GM12878 (cell line): ENCODE data around the gene SPATS2L. TPM values are rescaled to one million over a fixed set of nuclear protein-coding genes. Genes with fewer than 3 reads are reported as not detected.
A peak's percentile ranks its signal among the peaks of the same experiment; 100 is the strongest.

Experiments
- ATAC-seq: fragments of 200-7000 bp; cut with Tn5 transposase; 3 replicates; pipeline ENCODE4 v1.9.1; 2020; ENCODE audit warnings: mild to moderate bottlenecking, moderate library complexity
- BruUV-seq: library from RNA; stranded (reverse); fragments of 400-500 nt; replicated peaks from 2 replicates; lab custom pipeline; 2021; lab: Mats Ljungman, UMichigan
- CTCF ChIA-PET: fragments of 300-600 bp; sonication (Branson Sonifier 250); formaldehyde crosslinking; extraction: SDS; loops from one replicate; lab custom pipeline; 2021; ENCODE audit warnings: inconsistent platforms; lab: Yijun Ruan, JAX
- POLR2A ChIA-PET: fragments of 350-600 bp; formaldehyde crosslinking; extraction: SDS; loops from one replicate; lab custom pipeline; 2021; ENCODE audit warnings: inconsistent platforms; lab: Charles Lee
- RAD21 ChIA-PET: fragments of 300-600 bp; sonication (Branson Sonifier 250); formaldehyde crosslinking; loops from one replicate; lab custom pipeline; 2023; ENCODE audit warnings: antibody characterized with exemption; ENCODE audit not compliant: unreplicated experiment; lab: Charles Lee
- SMC1A ChIA-PET: fragments of 300-600 bp; sonication (Branson Sonifier 250); formaldehyde crosslinking; loops from one replicate; lab custom pipeline; 2023; ENCODE audit not compliant: unreplicated experiment, uncharacterized antibody; lab: Charles Lee
- DNase-seq: peaks from one replicate; pipeline ENCODE4 v3.0.0-alpha.2; 2011; ENCODE audit warnings: low read depth, low spot score
- FAIRE-seq: peaks from 3 replicates; lab custom pipeline; 2011; peaks lifted over from hg19 to GRCh38; lab: Jason Lieb, UNC
- H2AFZ ChIP-seq: 2 replicates; pipeline ENCODE4 v1.6.0; 2011; ENCODE audit warnings: low read depth, low read length, control low read depth; ENCODE audit not compliant: control insufficient read depth
- H3K27ac ChIP-seq: 2 replicates; pipeline ENCODE4 v1.5.1; 2011; ENCODE audit warnings: control low read depth; ENCODE audit not compliant: control insufficient read depth, insufficient read depth
- H3K27me3 ChIP-seq, 2 experiments: replicated peaks in 1 of 2; 2 replicates each; pipeline versions ENCODE4 v1.6.0 to v1.6.1; 2011; ENCODE audit warnings: low read length in 1 of 2; ENCODE audit not compliant: control insufficient read depth in 2 of 2, insufficient read depth in 2 of 2
- H3K36me3 ChIP-seq, 2 experiments: 2 replicates each; pipeline ENCODE4 v1.5.1; 2011; ENCODE audit warnings: low read length in 1 of 2; ENCODE audit not compliant: control insufficient read depth in 2 of 2, insufficient read depth in 2 of 2
- H3K4me1 ChIP-seq: 2 replicates; pipeline ENCODE4 v1.6.1; 2011; ENCODE audit warnings: mild to moderate bottlenecking, low read length, moderate library complexity, mixed read lengths; ENCODE audit not compliant: control insufficient read depth, insufficient read depth
- H3K4me2 ChIP-seq: 2 replicates; pipeline ENCODE4 v1.6.0; 2011; ENCODE audit warnings: control low read depth; ENCODE audit not compliant: control insufficient read depth, insufficient read depth
- H3K4me3 ChIP-seq: fragments of 200-600 bp; sonication (generic); 2 replicates; pipeline ENCODE4 v1.5.1; 2016
- H3K79me2 ChIP-seq: 2 replicates; pipeline ENCODE4 v1.6.0; 2011; ENCODE audit warnings: low read length; ENCODE audit not compliant: control insufficient read depth, insufficient read depth
- H3K9ac ChIP-seq: 2 replicates; pipeline ENCODE4 v1.8.0; 2011; ENCODE audit warnings: low read length, control low read depth, mixed read lengths; ENCODE audit not compliant: control insufficient read depth, insufficient read depth
- H3K9me3 ChIP-seq: replicated peaks from 3 replicates; pipeline ENCODE4 v1.5.1; 2011; ENCODE audit warnings: mild to moderate bottlenecking, low read length; ENCODE audit not compliant: control insufficient read depth, insufficient read depth
- H4K20me1 ChIP-seq: 2 replicates; pipeline ENCODE4 v1.6.0; 2011; ENCODE audit not compliant: control insufficient read depth, insufficient read depth
- ATF7 ChIP-seq: fragments of 450-650 bp; IDR thresholded peaks from 2 replicates; pipeline ENCODE4 v1.6.1; 2016; ENCODE audit warnings: low read depth, mild to moderate bottlenecking
- NFYB ChIP-seq: IDR thresholded peaks from 2 replicates; pipeline ENCODE4 v1.6.1; 2011; ENCODE audit warnings: low read depth, mild to moderate bottlenecking, low read length, improper control_type of control experiment, moderate library complexity; ENCODE audit not compliant: insufficient read depth
- NR2C1 ChIP-seq: fragments of 450-650 bp; IDR thresholded peaks from 2 replicates; pipeline ENCODE4 v1.6.1; 2017; ENCODE audit warnings: antibody characterized with exemption, mild to moderate bottlenecking, moderate library complexity
- RUNX3 ChIP-seq: IDR thresholded peaks from 2 replicates; pipeline ENCODE4 v1.6.1; 2012; ENCODE audit warnings: low read length, inconsistent platforms
- SIN3A ChIP-seq: IDR thresholded peaks from 2 replicates; pipeline ENCODE4 v1.6.1; 2012; ENCODE audit warnings: low read depth, low read length, improper control_type of control experiment
- WGBS: methylation state at CpG from one replicate; pipeline ENCODE4 v1.1.6; 2016; ENCODE audit warnings: low lambda C conversion rate; ENCODE audit not compliant: insufficient replicate concordance, insufficient coverage; ENCODE audit errors: missing lambda C conversion rate; 5-methylcytosine and 5-hydroxymethylcytosine counted together
- in situ Hi-C: fragments of 300-500 bp; cut with MboI; formaldehyde crosslinking; loops from 9 replicates; pipeline ENCODE4 v1.14.3; 2018; ENCODE audit warnings: mixed read lengths
- intact Hi-C: fragments of 100-400 bp; cut with micrococcal nuclease; formaldehyde crosslinking; loops from one replicate; pipeline ENCODE4 v1.14.2; 2022; ENCODE audit not compliant: unreplicated experiment
- polyA plus RNA-seq, 11 experiments: library from polyadenylated mRNA; depleted of rRNA in 4 of 11; unstranded in 6 of 11; stranded (reverse) in 5 of 11; fragments of >200 nt; fragmentation: Nextera tagmentation in 4 of 11; fragmentation: Illumina TruSeq in 1 of 11; extraction: Ambion mirVana in 4 of 11; extraction: Trizol in 1 of 11; gene quantifications; 1 replicate in 1 of 11; 2 replicates in 10 of 11; pipeline versions ENCODE4 v1.2.1 to v1.2.3, GENCODE V29; 2011 to 2016; ENCODE audit warnings: inconsistent platforms in 2 of 11, missing spikeins in 2 of 11, low read depth in 1 of 11
- total RNA-seq, 4 experiments: library from RNA; depleted of rRNA in 3 of 4; stranded (reverse); fragments of >200 nt in 3 of 4; fragmentation: Illumina TruSeq in 1 of 4; extraction: Trizol in 1 of 4; gene quantifications; 2 replicates each; pipeline versions ENCODE4 v1.2.1 to v1.2.3, GENCODE V29; 2013 to 2021
- TF ChIP-seq, protein P1 (sequence below): IDR thresholded peaks from 2 replicates; pipeline ENCODE4 v1.6.1; 2012; ENCODE audit warnings: low read length, inconsistent platforms

The SPATS2L gene
- total and polyA plus RNA-seq, 10 of the 15 experiments (the other 5 are each of a cell fraction or from before 2014, with no cell fraction given), result 5.2 to 30.0 (median 20.1) TPM

DNA sequence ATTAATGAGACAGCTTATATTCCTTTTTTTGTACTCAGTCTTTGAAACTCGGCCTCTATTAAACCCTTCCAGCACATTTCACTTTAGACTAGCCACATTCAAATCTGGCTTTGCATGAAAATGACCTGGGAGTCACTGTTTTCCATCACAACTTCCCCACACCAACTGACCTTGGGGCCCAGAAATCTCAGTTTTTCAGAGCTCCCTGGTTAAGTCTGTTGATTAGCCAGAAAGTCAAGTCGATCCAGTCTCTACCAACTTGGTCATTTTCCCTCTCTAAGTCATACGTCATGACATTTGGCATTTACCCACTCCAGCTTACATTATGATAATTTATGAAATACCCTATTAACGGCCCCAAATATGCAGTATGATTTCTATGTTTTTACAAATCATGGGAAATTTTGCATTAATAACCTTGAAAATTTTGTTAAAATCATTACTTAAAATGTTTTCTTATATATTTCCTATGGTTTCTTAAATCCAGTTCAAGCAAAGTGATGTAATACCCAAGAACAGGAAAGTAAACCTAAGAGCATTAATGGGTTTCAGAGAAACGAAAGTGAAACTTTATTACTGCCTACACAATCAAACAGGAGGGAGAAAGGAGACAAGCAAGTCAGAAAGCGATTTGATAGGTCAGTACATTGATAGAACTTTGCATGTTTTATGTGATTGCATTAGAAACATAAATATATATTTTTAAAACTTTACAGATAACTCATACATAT is 77.1 kb downstream of the SPATS2L start:
- Histone ChIP-seq H3K27me3 (no peaks in the 10 kb centered on the region), H3K27ac (peak overlapping the region; percentile 76), H2AFZ (peak overlapping the region; percentile 29), H3K9me3 (peaks cover 1% of the 10 kb centered on the region; the same call in 2 of the 3 replicates), H3K79me2 (peaks cover 3% of the 10 kb centered on the region), H3K4me3 (no peak overlapping the region; the same call in 1 of the 2 replicates), H3K4me2 (peak overlapping the region; percentile 21), H3K9ac (peak overlapping the region; percentile 4; the same call in 1 of the 2 replicates), H3K36me3 (no peaks in the 10 kb centered on the region), H4K20me1 (no peaks in the 10 kb centered on the region), H3K4me1 (peaks cover 23% of the 10 kb centered on the region)
- SMC1A ChIA-PET, result interaction anchor here (0.9 to 2.7 kb wide), 7 partner anchors 8 to 66 kb away, joined by 3 to 14 read pairs (median 3); no protein-coding TSS in a partner anchor
- 41% methylated on average over 6 of the region's 6 CpGs for WGBS
- peak; percentile 60 for DNase-seq
- CTCF ChIA-PET, result interaction anchor here (1.4 kb wide), 2 partner anchors 12 to 89 kb away, joined by 3 to 4 read pairs; no protein-coding TSS in a partner anchor
- TF ChIP-seq SIN3A (no peak), ATF7 (peak; percentile 73), NFYB (peak; percentile 36; the same call in 1 of the 2 replicates), NR2C1 (no peak), RUNX3 (no peak)
- TF ChIP-seq, protein P1, sequence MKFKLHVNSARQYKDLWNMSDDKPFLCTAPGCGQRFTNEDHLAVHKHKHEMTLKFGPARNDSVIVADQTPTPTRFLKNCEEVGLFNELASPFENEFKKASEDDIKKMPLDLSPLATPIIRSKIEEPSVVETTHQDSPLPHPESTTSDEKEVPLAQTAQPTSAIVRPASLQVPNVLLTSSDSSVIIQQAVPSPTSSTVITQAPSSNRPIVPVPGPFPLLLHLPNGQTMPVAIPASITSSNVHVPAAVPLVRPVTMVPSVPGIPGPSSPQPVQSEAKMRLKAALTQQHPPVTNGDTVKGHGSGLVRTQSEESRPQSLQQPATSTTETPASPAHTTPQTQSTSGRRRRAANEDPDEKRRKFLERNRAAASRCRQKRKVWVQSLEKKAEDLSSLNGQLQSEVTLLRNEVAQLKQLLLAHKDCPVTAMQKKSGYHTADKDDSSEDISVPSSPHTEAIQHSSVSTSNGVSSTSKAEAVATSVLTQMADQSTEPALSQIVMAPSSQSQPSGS, result peak; percentile 44; the same call in 1 of the 2 replicates
- peak; percentile 18 for FAIRE-seq
- POLR2A ChIA-PET, result interaction anchor here (0.7 to 1.1 kb wide), 2 partner anchors 10 to 11 kb away, joined by 3 to 5 read pairs; no protein-coding TSS in a partner anchor
- BruUV-seq, result no TSS peak
- RAD21 ChIA-PET, result no interaction called here
- in situ Hi-C loops (no loop called here), intact Hi-C loops (no loop called here)
- ATAC-seq, result peak; percentile 93
